GM12874 (cell line): ENCODE data around the gene ZNF213.

Experiments
- CTCF ChIP-seq: IDR thresholded peaks from 2 replicates; pipeline ENCODE4 v1.5.1; 2011; ENCODE audit warnings: low read depth, mild to moderate bottlenecking, control low read depth, low read length, moderate library complexity; ENCODE audit not compliant: insufficient read depth

ZNF213 gene

GRCh38 chr16:3158026-3158509, 23.2 kb downstream of the ZNF213 start:
- TF ChIP-seq CTCF = no peak

GRCh38 chr16:3158510-3159314, 23.9 kb downstream of the ZNF213 start:
- TF ChIP-seq CTCF = no peak

- no peak for TF ChIP-seq CTCF
Observed at GRCh38 chr16:3161235-3162018, 26.6 kb downstream of the ZNF213 start.

- TF ChIP-seq CTCF = no peak
Observed at GRCh38 chr16:3164121-3164991, 29.5 kb downstream of the ZNF213 start.

- no peak for TF ChIP-seq CTCF
Observed at GRCh38 chr16:3165111-3165822, 30.4 kb downstream of the ZNF213 start.

- no peak for TF ChIP-seq CTCF
Observed at GRCh38 chr16:3166505-3166886, 31.7 kb downstream of the ZNF213 start.
